ENCODE measurements around the gene NXPH3. TPM values are rescaled to one million over a fixed set of nuclear protein-coding genes. Genes with fewer than 3 reads are reported as not detected.
A peak's percentile ranks its signal among the peaks of the same experiment; 100 is the strongest.

NXPH3 gene
- total and polyA plus RNA-seq, 9 of the 15 experiments (the other 6 are each of a cell fraction or from before 2014, with no cell fraction given), result 0.04 to 0.27 (median 0.07) TPM; not detected in 2

DNA sequence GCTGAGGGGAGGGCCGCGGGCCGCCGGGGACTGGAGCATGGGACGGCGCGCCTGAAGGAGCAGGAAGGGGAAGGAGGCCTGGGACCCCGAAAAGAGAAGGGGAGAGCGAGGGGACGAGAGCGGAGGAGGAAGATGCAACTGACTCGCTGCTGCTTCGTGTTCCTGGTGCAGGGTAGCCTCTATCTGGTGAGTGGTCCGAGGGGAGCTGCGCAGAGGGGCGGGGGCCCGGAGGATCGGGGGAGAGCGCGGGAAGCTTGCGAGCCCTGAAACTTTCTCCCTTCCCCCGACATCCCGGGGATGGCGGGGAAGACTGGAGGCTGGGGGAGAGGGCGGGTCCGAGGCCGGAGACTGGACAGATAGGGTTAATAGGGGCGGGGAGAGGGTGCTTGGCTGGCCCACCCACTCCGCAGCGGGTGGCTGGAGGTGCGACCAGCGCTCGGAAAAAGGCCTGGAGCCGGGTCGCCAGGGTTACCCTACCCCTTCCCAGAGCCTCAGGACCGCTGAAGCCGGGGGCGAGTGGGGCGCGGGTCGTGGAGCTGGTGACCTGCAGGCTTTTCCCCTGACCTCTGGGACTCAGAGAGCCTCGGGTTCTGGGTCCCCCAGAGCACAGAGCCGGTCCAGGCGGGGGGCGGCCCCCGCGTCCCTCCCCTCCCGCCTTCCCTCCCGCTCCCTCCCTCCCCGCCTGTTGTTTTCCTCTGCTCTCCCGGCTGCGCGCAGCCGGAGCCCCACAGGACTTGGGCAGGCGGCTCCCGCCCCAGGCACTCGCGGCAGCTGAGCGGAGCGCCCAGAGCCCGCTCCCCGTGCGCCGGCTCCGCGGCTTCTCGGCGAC is 631 bp downstream of the NXPH3 start:
- Histone ChIP-seq H3K4me3 (peak overlapping the region; percentile 54), H3K27ac (ENCODE audit: extremely low read depth, low read depth, low read length) (no peak overlapping the region), H3K9me1 (ENCODE audit: control insufficient read depth, insufficient read depth, low read length) (no peaks in the 10 kb centered on the region), H2AFZ (ENCODE audit: low read depth, low read length) (peak overlapping the region; percentile 82), H3K9me3 (replicated peaks; ENCODE audit: control insufficient read depth, insufficient read depth, low read depth, low read length) (no peaks in the 10 kb centered on the region), H3K79me2 (ENCODE audit: control insufficient read depth, insufficient read depth, low read length) (no peaks in the 10 kb centered on the region), H3K4me2 (ENCODE audit: insufficient read depth, low read length) (peak overlapping the region; percentile 85), H3K9ac (ENCODE audit: insufficient read depth in 1 of 2, low read depth in 2 of 2, low read length in 2 of 2) (peak overlapping the region; percentile 9 to 87; a peak in 3 of 4 replicates), H3K4me1 (replicated peaks in 1 of 2; ENCODE audit: control insufficient read depth in 2 of 2, insufficient read depth in 2 of 2, low read length in 2 of 2) (peaks cover 8 to 55% of the 10 kb centered on the region in 2 experiments; a peak in 4 of 5 replicates), H4K20me1 (replicated peaks; ENCODE audit: control insufficient read depth, insufficient read depth, low read length) (peaks cover 13% of the 10 kb centered on the region; the same call in 1 of the 2 replicates), H3K36me3 (ENCODE audit: control insufficient read depth, insufficient read depth, low read length) (no peaks in the 10 kb centered on the region), H3K27me3 (ENCODE audit: control insufficient read depth in 2 of 2, insufficient read depth in 2 of 2, low read length in 2 of 2) (peaks cover 12 to 26% of the 10 kb centered on the region in 2 experiments; a peak in 4 of 5 replicates)
- peak; percentile 47 to 86 (median 74) for DNase-seq (ENCODE audit: extremely low read depth in 1 of 4, low spot score in 3 of 4)
- in situ Hi-C loops (cut with MboI) (no loop called here), intact Hi-C loops (cut with micrococcal nuclease) (no loop called here)
- BruUV-seq (replicated peaks), result no TSS peak
- FAIRE-seq, result no peak
- ATAC-seq, result peak; percentile 60
- ChIA-PET CTCF (ENCODE audit: low intra/inter-chr PET ratio) (interaction anchor here (0.6 to 2.6 kb wide), 7 partner anchors 22 to 275 kb away, joined by 3 to 23 read pairs (median 3); no protein-coding TSS in a partner anchor), POLR2A (interaction anchor here (0.5 to 0.9 kb wide), 3 partner anchors 59 to 141 kb away, joined by 3 to 4 read pairs (median 3); no protein-coding TSS in a partner anchor)
- under 1% methylated on average over 25 of the region's 68 CpGs for WGBS (ENCODE audit: insufficient coverage, low coverage, missing lambda C conversion rate)
- TF ChIP-seq, protein P1, sequence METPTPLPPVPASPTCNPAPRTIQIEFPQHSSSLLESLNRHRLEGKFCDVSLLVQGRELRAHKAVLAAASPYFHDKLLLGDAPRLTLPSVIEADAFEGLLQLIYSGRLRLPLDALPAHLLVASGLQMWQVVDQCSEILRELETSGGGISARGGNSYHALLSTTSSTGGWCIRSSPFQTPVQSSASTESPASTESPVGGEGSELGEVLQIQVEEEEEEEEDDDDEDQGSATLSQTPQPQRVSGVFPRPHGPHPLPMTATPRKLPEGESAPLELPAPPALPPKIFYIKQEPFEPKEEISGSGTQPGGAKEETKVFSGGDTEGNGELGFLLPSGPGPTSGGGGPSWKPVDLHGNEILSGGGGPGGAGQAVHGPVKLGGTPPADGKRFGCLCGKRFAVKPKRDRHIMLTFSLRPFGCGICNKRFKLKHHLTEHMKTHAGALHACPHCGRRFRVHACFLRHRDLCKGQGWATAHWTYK (CRISPR knock-in tag; IDR thresholded peaks at IDR 0.05), result no peak
- TF ChIP-seq FOXK1 (CRISPR knock-in tag; IDR thresholded peaks at IDR 0.05; ENCODE audit: borderline replicate concordance) (no peak), HNRNPL (IDR thresholded peaks at IDR 0.05; ENCODE audit: low read depth, low read length) (no peak), NCOA1 (IDR thresholded peaks at IDR 0.05; ENCODE audit: low read depth) (no peak), CCNT2 (IDR thresholded peaks at IDR 0.05; ENCODE audit: borderline replicate concordance, extremely low read depth, insufficient read length, low read depth, low read length) (peak; percentile 23), STAT5A (IDR thresholded peaks at IDR 0.05; ENCODE audit: borderline replicate concordance, low read length) (no peak), SAP30 (IDR thresholded peaks at IDR 0.05; ENCODE audit: borderline replicate concordance, insufficient read depth, low read depth, low read length, poor library complexity, severe bottlenecking) (peak; percentile 67)
- TF ChIP-seq, protein P2, sequence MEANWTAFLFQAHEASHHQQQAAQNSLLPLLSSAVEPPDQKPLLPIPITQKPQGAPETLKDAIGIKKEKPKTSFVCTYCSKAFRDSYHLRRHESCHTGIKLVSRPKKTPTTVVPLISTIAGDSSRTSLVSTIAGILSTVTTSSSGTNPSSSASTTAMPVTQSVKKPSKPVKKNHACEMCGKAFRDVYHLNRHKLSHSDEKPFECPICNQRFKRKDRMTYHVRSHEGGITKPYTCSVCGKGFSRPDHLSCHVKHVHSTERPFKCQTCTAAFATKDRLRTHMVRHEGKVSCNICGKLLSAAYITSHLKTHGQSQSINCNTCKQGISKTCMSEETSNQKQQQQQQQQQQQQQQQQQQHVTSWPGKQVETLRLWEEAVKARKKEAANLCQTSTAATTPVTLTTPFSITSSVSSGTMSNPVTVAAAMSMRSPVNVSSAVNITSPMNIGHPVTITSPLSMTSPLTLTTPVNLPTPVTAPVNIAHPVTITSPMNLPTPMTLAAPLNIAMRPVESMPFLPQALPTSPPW (CRISPR knock-in tag; IDR thresholded peaks at IDR 0.05), result peak; percentile 33; the same call in 1 of the 2 replicates
- TF ChIP-seq, protein P3, sequence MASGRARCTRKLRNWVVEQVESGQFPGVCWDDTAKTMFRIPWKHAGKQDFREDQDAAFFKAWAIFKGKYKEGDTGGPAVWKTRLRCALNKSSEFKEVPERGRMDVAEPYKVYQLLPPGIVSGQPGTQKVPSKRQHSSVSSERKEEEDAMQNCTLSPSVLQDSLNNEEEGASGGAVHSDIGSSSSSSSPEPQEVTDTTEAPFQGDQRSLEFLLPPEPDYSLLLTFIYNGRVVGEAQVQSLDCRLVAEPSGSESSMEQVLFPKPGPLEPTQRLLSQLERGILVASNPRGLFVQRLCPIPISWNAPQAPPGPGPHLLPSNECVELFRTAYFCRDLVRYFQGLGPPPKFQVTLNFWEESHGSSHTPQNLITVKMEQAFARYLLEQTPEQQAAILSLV (tag; IDR thresholded peaks at IDR 0.05), result no peak
- TF ChIP-seq, protein P4, sequence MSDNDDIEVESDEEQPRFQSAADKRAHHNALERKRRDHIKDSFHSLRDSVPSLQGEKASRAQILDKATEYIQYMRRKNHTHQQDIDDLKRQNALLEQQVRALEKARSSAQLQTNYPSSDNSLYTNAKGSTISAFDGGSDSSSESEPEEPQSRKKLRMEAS (CRISPR knock-in tag; IDR thresholded peaks at IDR 0.05), result no peak
- TF ChIP-seq, protein P5, sequence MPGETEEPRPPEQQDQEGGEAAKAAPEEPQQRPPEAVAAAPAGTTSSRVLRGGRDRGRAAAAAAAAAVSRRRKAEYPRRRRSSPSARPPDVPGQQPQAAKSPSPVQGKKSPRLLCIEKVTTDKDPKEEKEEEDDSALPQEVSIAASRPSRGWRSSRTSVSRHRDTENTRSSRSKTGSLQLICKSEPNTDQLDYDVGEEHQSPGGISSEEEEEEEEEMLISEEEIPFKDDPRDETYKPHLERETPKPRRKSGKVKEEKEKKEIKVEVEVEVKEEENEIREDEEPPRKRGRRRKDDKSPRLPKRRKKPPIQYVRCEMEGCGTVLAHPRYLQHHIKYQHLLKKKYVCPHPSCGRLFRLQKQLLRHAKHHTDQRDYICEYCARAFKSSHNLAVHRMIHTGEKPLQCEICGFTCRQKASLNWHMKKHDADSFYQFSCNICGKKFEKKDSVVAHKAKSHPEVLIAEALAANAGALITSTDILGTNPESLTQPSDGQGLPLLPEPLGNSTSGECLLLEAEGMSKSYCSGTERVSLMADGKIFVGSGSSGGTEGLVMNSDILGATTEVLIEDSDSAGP (CRISPR knock-in tag; IDR thresholded peaks at IDR 0.05), result no peak
- TF ChIP-seq, protein P6, sequence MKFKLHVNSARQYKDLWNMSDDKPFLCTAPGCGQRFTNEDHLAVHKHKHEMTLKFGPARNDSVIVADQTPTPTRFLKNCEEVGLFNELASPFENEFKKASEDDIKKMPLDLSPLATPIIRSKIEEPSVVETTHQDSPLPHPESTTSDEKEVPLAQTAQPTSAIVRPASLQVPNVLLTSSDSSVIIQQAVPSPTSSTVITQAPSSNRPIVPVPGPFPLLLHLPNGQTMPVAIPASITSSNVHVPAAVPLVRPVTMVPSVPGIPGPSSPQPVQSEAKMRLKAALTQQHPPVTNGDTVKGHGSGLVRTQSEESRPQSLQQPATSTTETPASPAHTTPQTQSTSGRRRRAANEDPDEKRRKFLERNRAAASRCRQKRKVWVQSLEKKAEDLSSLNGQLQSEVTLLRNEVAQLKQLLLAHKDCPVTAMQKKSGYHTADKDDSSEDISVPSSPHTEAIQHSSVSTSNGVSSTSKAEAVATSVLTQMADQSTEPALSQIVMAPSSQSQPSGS (CRISPR knock-in tag; IDR thresholded peaks at IDR 0.05), result no peak

Data from K562 (cell line).